RWPE1 (cell line): ENCODE data around the gene PIK3C2G.

Source experiments
- CTCF ChIA-PET: fragments of 350-600 bp; sonication (Branson Sonifier 250); formaldehyde crosslinking; extraction: SDS; loops from one replicate; lab custom pipeline; 2021; lab: Yijun Ruan, JAX
- POLR2A ChIA-PET: fragments of 400-600 bp; formaldehyde crosslinking; extraction: SDS; loops from one replicate; lab custom pipeline; 2020; ENCODE audit warnings: antibody characterized with exemption; ENCODE audit not compliant: low non-redundant PET; lab: Yijun Ruan, JAX
- DNase-seq: peaks from one replicate; pipeline ENCODE4 v3.0.0; 2012; ENCODE audit warnings: low spot score
- H3K27ac ChIP-seq: fragments of 450-650 bp; 2 replicates; pipeline ENCODE4 v1.5.1; 2017
- CTCF ChIP-seq: fragments of 450-650 bp; conservative IDR thresholded peaks from 2 replicates; pipeline ENCODE4 v1.5.1; 2017; ENCODE audit warnings: low read depth, mild to moderate bottlenecking

The PIK3C2G gene

DNA sequence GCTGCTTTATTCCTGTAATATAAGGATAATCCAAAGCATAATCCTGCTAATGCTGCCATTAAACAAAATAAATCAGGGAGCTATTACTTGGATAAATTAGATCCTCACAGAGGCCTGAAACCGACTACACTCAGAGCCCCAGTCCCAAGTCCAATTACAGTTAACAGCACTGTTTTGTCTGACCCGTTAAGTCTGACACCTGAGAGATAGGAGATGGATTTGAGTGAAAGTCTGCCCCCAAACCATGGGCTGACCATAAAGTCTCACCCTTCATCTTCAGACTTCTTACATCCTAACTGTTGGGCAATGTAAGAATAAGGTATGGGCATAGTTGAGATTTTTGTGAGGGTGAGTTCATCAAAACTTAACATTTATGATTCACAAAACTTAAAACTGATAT, 294.8 kb downstream of the PIK3C2G start:
- POLR2A ChIA-PET = no interaction called here
- CTCF ChIA-PET = no interaction called here

DNA sequence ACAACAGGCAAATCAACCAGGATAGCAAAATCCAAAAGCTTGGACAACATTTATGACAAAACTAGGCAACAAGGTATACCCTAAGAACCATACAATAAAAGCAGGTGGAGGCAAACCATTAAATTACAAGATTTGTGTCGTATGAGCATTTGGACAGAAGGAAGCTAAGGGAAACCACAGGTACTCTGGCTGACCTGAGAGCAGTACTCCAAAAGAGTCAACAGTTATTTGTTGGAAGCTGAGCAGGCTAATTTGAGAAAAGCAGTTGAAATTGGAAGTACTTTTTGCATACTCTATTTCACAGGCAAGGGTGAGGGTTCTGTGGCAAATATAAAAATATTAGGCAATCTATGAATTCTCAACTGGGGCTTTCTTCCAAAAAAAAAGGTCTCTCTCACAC, 297.9 kb downstream of the PIK3C2G start:
- POLR2A ChIA-PET = no interaction called here
- no peak for DNase-seq
- no peak for TF ChIP-seq CTCF
- CTCF ChIA-PET = no interaction called here
- H3K27ac ChIP-seq = no peak overlapping the region

More for the DNA sequence above, 294.8 kb downstream of the PIK3C2G start:
- H3K27ac ChIP-seq = no peak overlapping the region
- no peak for TF ChIP-seq CTCF
- no peak for DNase-seq

- ChIA-PET POLR2A (no interaction called here), CTCF (no interaction called here)
- TF ChIP-seq CTCF = no peak
- no peak overlapping the region for H3K27ac ChIP-seq
- no peak for DNase-seq
Observed at GRCh38 chr12:18562531-18562930, 301.2 kb downstream of the PIK3C2G start.

GRCh38 chr12:18564306-18564705, 303.0 kb downstream of the PIK3C2G start:
- ChIA-PET POLR2A (no interaction called here), CTCF (interaction anchor here (0.6 kb wide), 1 partner anchor 168 kb away, joined by 3 read pairs; no protein-coding TSS in a partner anchor)
- no peak for DNase-seq
- TF ChIP-seq CTCF = no peak
- no peak overlapping the region for H3K27ac ChIP-seq

- POLR2A ChIA-PET = no interaction called here
- CTCF ChIA-PET = no interaction called here
- DNase-seq = no peak
- no peak for TF ChIP-seq CTCF
- no peak overlapping the region for H3K27ac ChIP-seq
Observed at GRCh38 chr12:18567787-18568186, 306.5 kb downstream of the PIK3C2G start.

DNA sequence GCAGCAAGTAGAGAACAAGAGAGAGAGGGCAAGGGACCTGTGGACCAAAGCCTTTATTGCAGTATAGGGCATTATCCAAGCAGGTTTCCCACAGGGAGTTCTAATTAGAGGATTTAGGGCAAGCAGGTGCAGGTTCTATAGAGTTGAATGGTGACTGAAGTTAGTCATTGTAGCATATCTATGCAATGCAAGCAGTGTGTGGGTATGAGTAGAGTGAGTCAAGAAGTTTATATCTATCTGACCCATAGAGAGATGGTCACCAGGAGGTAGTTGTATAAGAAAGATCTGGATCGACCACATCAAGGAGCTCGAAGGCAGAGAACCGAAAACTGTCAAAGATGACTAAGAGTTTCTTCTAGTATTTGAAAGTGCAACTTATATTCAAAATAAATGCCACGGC, 309.2 kb downstream of the PIK3C2G start:
- DNase-seq = no peak
- ChIA-PET POLR2A (no interaction called here), CTCF (no interaction called here)
- H3K27ac ChIP-seq = no peak overlapping the region
- TF ChIP-seq CTCF = no peak
